Suprapubic skin (tissue), 3 donors: ENCODE measurements around the gene PDE8A.

ENCODE experiments used
- CTCF ChIP-seq, 2 donors: fragments of 200-600 bp in 1 of 2; fragments of 450-650 bp in 1 of 2; sonication (generic) in 1 of 2; IDR thresholded peaks; one replicate each; pipeline ENCODE4 v1.5.1; 2016 to 2019; ENCODE audit warnings: antibody characterized with exemption in 2 of 2, mild to moderate bottlenecking in 1 of 2, moderate library complexity in 1 of 2
- EP300 ChIP-seq: sonication (generic); formaldehyde crosslinking; IDR thresholded peaks from one replicate; pipeline ENCODE4 v1.6.1; 2017; ENCODE audit warnings: antibody characterized with exemption

DNA sequence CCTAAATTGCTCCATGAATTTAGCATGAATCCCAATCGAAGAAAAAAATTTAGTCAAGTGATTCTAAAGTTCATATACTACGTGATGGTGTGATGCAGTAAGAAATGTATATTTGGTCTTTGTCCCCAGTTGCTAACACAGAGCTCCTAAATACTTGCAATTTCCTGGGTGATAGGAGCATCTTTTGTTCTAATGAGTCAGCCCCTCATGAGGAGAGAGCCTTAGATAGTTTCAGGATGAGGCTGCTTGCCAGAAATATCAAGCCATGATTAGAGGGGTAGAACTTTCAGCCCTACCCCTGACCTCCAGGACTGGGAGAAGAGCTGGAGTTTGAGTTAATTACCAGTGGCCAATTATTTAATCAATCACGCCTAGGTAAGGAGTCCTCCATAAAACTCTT is 170.2 kb downstream of the PDE8A start:
- TF ChIP-seq CTCF (IDR thresholded peaks at IDR 0.05) (no peak), EP300 (no peak)
